ENCODE data around the gene TRMT61A.

Gene TRMT61A

GRCh38 chr14:103531421-103532215 is 2.6 kb downstream of the TRMT61A start:
- TF ChIP-seq ZNF274 (IDR thresholded peaks at IDR 0.05; ENCODE audit: low read depth, low read length), result no peak
- no peak overlapping the region for H3K4me3 ChIP-seq (ENCODE audit: low read length)

DNA sequence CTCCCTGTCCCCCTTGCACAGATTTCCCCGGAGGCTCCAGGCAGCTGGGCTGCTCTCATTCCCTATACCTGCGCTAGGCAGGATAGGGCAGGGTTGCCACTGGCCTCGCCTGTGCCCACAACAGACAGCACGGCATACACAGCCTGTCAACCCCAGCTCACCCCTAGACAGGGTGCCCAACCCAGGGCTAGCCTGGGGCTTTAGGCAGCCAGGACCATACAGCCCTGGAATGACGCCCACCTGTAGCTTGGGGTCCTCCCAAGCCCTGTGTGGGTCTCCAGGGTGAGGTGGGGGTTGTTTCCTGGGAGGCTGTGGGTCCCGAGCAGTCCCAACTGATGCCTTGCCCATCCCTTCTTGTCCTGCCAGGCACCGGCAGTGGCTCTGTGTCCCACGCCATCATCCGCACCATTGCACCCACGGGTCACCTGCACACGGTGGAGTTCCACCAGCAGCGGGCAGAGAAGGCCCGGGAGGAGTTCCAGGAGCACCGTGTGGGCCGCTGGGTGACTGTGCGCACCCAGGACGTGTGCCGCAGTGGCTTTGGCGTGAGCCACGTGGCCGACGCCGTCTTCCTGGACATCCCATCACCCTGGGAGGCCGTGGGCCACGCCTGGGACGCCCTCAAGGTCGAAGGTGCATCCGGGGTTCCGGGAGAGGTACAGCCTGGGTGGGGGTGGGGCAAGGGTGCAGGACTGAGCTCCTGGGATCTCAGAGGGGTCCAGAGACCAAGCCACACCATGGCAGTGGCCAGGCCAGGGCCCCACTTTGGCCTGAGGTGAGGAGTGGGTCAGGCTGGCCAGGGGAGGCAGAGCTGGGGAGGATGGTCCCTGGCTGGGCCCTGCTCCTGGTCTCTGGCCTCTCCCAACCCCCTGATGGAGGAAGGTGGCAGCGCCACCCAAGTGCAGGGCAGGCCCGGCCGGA is 3.5 kb downstream of the TRMT61A start:
- TF ChIP-seq ZNF274 (IDR thresholded peaks at IDR 0.05; ENCODE audit: low read depth, low read length), result no peak
- H3K4me3 ChIP-seq (ENCODE audit: low read length), result no peak overlapping the region

DNA sequence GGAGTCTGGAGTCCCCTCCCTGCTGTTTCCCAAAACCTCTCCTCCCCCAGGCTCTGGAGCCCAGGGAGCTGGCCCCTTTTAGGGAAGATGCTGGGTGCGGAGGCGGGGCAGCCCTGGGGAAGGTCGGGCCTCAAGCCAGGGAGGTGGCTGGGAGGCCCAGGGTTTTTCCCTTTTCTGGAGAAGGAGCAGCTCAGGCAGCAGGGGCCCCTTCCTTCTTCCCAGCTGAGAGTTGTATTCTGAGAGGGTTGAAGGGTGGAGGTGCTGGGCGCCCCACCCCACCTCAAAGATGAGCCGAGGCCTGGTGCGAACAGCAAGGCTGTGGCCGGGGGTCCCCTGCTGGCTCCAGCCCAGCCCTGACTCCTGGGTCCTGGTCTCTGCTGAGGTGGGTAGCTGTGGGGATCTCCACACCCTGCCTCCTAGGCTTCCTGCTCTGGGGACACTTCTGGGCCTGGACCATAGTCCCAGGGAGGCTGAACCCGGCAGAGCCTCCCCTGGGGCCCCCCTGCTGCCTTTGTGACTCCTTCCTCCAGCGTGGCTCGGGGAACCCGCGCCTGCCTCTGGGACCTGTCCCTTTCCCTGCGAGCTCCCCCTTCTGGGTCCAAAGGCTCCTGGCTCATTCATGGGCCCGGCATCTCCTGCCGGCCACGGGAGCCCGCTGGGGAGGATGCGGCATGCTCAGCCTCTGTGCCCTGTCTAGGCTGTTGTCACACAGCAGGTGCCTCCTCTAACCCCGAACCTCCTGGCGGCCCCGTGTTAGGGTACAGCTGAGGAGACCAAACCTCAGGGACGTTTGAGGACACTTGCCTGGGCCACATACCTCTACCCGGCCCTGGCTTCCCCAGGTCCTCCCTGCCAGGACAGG is 4.4 kb downstream of the TRMT61A start:
- no peak overlapping the region for H3K4me3 ChIP-seq (ENCODE audit: low read length)
- TF ChIP-seq ZNF274 (IDR thresholded peaks at IDR 0.05; ENCODE audit: low read depth, low read length), result no peak

- no peak for TF ChIP-seq ZNF274 (IDR thresholded peaks at IDR 0.05; ENCODE audit: low read depth, low read length)
- no peak overlapping the region for H3K4me3 ChIP-seq (ENCODE audit: low read length)
These were observed 5.1 kb downstream of the TRMT61A start for GRCh38 chr14:103533999-103534575.

GRCh38 chr14:103534576-103535061 is 5.6 kb downstream of the TRMT61A start:
- TF ChIP-seq ZNF274 (IDR thresholded peaks at IDR 0.05; ENCODE audit: low read depth, low read length), result no peak
- H3K4me3 ChIP-seq (ENCODE audit: low read length), result no peak overlapping the region

GRCh38 chr14:103535081-103535890 is 6.3 kb downstream of the TRMT61A start:
- no peak for TF ChIP-seq ZNF274 (IDR thresholded peaks at IDR 0.05; ENCODE audit: low read depth, low read length)
- no peak overlapping the region for H3K4me3 ChIP-seq (ENCODE audit: low read length)

DNA sequence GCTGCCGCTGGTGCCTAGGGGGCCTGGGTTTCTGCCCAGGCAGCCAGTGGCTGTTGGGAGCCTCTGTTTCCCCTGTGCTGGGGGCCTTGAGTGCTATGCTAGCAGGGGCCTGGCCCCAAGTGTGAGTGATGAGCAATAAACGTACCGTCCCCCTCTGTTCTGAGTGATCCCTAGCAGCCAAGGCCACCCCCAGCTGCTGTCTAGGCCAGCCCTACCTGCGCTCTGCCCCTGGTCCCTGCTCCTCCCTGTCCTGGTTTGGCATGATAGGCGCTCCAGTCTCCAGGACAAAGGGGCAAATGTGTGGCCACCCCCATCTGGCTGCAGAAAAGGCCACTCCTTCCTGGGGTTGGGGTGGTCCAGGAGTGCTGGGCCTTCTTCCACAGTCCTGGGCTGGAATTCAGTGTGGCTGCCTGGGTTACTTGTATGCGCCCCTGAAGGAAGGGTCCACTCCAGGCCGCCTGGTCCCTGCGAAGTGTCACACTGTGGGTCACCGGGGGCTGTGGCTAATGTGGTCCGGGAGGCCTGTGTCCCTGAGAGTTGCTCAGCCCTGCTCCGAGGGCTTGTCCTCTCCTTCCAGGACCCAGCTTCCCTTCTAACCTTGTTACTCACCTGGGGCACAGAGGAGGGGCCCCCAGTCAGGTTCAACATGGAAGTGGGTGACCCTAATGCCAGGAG is 7.0 kb downstream of the TRMT61A start:
- TF ChIP-seq ZNF274 (IDR thresholded peaks at IDR 0.05; ENCODE audit: low read depth, low read length), result no peak
- no peak overlapping the region for H3K4me3 ChIP-seq (ENCODE audit: low read length)

DNA sequence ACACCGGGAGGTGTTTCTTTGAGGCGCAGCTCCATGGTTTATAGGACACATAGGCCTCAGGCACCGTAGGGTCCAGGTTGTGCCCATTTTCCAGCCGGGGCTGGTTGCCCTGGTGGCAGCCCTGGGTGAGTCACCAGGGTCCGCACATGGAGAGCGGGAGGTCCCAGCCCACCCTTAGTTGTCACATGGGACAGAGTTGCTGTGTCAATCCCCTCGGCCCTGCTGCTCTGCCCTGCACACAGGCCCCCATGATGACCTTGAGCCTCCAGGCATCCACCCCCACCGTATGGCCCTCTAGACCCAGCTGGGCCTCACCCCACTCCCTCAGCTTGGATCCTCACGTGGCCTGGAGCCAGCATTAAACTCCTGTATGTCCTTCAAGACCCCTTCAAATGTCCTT is 7.7 kb downstream of the TRMT61A start:
- H3K4me3 ChIP-seq (ENCODE audit: low read length), result no peak overlapping the region
- no peak for TF ChIP-seq ZNF274 (IDR thresholded peaks at IDR 0.05; ENCODE audit: low read depth, low read length)

DNA sequence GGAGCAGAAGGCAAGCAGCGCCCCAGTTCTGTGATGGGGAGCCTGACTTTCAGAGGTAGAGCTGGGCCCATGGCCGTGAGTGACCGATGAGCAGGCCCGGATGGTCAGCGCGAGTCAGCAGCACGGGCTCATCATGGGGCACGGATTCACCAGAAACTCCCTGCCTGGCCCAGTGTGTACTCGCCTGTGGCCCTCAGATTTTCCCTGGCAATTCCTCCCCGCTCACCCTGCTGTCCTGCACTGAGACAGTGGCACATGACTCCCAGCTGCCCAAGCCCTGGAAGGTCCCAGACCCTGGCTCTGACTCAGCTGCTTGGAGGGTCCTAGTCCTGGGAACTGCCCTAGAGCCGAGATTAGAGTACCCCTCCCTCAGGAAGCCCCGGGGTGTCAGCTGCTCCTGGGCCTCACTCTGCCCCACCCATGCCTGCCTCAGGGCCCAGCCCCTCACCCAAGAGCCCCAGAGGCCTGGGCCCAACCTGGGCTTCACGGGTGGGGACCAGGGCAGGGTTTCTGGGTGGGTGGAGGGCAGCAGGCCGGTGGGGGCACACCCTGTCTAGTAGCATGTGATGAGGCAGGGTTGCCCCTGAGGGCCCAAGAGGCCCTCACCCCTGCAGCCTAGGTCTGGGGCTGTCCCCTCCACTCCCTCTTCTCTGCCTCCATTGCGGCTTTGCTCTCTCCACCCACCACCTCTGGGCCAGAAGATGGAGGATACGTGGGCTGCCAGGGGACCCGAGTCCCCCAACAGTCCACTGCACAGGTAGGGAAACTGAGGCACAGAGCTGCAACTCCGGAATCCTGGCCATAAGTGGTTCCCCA is 8.4 kb downstream of the TRMT61A start:
- no peak overlapping the region for H3K4me3 ChIP-seq (ENCODE audit: low read length)
- no peak for TF ChIP-seq ZNF274 (IDR thresholded peaks at IDR 0.05; ENCODE audit: low read depth, low read length)

DNA sequence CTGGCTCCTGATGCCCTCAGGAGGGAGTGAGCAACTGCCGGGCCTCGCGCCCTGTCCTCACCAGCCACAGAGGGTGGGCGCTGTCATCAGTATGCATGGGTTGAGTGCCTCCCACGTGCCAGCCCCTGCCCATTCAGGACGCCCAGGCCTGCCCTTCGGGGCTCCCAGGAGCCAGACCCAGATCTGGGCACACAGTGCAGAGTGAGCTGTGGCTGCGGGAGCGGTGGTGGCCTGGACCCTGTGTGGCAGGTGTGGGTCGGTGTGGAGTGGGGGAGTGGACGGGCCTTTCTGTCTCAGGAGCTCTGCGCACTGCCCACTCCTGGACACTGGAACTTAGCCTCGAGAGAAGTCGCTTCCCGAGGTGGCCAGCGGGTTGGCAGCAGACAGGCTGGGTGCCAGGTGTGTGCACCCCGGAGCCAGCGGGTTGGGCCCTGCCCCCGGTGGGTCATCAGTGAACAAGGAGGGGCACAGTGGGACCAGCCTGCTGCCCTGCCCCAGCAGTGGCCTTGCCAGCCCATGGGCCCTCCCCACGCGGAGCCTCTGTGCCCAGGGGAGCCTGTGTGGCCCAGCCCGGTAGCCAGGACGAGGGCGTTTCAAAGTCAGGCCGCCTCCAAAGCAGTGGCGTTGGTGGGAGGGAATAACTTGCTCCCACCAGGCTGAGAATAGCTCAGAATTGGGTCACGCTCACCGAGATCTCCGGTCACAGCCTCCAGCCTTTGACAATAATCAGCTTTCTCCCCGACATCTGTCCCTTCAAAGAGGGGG is 9.5 kb downstream of the TRMT61A start:
- no peak overlapping the region for H3K4me3 ChIP-seq (ENCODE audit: low read length)
- TF ChIP-seq ZNF274 (IDR thresholded peaks at IDR 0.05; ENCODE audit: low read depth, low read length), result no peak

Measured in GM08714 (cell line).